OCI-LY3 (cell line): ENCODE data around the gene ISYNA1.

Source experiments
- EZH2phosphoT487 ChIP-seq: fragments of 200-600 bp; shearing (Covaris generic); IDR thresholded peaks from 2 replicates; pipeline ENCODE4 v1.6.1; 2018; ENCODE audit warnings: antibody characterized with exemption, mixed run types, low read depth
- TF ChIP-seq, protein P1 (sequence below): fragments of 200-600, 300-600 bp; sonication (generic); IDR thresholded peaks from 2 replicates; pipeline ENCODE4 v1.5.1; 2014; ENCODE audit warnings: antibody characterized with exemption, low read length, low read depth

DNA sequence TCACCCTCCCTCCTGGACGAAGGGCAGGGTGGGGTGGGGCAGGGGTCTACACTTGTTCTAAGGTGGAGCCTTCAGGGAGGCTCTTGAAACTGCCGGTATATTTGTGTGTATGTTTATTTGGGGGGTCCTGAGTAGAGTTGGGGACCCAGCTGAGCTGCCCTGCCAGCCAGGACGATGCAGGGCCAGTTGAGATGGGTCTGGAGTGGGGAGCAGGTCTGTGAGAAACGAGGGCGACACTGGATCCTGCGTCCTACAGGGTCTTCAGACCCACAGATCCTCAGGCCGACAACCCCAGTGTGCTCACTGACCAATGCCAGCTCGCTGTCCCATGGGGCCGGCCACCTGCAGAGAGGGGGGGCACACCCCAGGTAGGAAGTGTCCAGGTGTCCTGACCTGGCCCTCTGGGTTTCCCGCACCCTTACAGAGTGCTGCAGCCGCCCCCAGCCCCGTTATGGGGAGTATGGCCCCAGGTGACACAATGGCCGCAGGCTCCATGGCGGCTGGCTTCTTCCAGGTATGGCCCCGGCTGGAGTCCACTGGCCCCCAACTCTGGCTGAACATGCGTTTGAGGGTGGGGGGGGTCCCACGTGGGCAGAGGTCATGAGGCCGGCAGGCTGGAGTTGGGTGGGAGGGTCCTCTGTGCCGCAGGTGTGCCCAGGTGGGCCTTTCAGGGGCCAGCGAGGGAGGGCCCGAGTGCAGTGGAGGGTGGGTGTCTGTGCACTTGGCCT is 7.4 kb downstream of the ISYNA1 start:
- TF ChIP-seq, protein P1, sequence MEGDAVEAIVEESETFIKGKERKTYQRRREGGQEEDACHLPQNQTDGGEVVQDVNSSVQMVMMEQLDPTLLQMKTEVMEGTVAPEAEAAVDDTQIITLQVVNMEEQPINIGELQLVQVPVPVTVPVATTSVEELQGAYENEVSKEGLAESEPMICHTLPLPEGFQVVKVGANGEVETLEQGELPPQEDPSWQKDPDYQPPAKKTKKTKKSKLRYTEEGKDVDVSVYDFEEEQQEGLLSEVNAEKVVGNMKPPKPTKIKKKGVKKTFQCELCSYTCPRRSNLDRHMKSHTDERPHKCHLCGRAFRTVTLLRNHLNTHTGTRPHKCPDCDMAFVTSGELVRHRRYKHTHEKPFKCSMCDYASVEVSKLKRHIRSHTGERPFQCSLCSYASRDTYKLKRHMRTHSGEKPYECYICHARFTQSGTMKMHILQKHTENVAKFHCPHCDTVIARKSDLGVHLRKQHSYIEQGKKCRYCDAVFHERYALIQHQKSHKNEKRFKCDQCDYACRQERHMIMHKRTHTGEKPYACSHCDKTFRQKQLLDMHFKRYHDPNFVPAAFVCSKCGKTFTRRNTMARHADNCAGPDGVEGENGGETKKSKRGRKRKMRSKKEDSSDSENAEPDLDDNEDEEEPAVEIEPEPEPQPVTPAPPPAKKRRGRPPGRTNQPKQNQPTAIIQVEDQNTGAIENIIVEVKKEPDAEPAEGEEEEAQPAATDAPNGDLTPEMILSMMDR: no peak
- TF ChIP-seq EZH2phosphoT487: no peak
